ENCODE measurements around the gene OPA3. TPM values are rescaled to one million over a fixed set of nuclear protein-coding genes. Genes with fewer than 3 reads are reported as not detected.
A peak's percentile ranks its signal among the peaks of the same experiment; 100 is the strongest.

The OPA3 gene
- total RNA-seq, 1 experiment from 2014 or later, result 20.5 TPM

DNA sequence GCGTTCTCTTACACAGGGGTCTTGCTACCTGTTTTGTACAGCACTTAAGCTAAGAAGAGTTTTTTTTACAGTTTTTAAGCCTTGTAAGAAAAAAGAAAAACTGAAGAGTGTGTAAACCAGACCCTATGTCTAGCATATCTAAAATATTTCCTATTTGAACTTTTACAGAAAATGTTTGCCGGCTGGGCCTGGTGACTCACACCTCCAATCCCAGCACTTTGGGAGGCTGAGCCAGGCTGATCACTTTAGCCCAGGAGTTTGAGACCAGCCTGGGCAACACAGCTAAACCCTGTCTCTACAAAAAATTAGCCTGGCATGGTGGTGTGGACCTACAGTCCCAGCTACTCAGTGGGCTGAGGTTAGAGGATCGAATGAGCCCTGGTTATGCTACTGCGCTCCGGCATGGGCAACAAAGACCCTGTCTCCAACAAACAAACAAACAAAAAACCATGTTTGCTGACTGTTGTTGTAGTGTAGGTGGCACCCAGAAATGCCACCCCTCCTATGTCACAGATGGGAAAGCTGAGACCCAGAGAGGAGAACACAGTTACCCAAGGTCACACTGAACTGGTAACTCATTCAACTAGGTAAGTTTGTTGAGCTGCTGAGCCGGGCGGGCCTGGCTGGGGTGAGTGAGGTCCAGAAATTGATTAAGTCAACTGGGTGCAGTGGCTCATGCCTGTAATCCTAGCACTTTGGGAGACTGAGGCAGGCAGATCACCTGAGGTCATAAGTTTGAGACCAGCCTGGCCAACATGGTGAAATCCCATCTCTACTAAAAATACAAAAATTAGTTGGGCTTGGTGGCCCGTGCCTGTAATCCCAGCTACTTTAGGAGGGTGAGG is 79.2 kb downstream of the OPA3 start:
- DNase-seq (ENCODE audit: low spot score), result peak; percentile 32

DNA sequence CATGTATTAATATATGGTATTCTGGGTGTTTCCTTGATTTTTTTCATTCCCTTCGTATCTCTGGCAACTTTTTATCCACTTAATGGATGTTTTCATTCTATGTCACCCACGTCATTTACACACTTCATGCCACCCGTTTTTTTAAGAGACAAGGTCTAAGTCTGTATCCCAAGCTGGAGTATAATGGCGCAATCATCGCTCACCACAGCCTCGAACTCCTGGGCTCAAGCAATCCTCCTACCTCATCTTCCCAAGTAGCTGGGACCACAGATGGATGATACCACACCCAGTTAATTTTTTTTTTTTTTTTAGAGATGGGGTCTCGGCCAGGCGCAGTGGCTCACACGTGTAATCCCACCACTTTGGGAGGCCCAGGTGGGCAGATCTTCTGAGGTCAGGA is 80.7 kb downstream of the OPA3 start:
- DNase-seq (ENCODE audit: low spot score), result no peak

DNA sequence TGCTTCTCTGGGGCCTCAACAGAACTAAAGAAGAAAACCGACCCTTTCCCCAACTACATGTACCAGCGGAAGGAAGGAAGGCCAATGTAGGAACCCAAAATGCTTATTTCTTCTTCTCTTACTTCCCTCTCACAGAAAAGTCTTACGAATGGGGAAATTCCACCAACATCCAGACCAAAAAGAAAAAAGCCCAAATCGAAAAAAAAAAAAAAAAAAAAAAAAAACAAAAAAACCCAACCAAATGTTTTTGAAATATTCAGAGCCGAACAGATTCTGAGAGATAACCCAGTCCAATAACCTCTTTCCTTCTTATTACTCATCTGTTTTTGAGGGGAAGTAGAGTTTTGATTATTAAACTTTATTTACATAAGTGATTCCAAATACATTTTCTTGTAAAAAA is 82.5 kb downstream of the OPA3 start:
- no peak for DNase-seq (ENCODE audit: low spot score)

DNA sequence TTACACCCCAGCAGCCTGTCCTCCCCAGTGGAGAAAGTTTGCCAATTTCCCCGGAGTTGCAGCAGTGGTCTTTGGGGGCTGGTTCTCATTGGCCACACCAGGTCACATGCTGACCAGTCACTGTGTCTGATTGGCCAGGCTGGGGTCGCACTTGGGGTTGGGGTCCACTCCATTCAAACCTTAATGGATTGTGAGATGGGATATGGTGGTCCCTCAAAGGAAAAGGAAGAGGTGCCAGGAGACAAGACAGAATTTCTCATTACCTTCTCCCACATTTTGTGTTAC is 82.9 kb downstream of the OPA3 start:
- DNase-seq (ENCODE audit: low spot score), result no peak

DNA sequence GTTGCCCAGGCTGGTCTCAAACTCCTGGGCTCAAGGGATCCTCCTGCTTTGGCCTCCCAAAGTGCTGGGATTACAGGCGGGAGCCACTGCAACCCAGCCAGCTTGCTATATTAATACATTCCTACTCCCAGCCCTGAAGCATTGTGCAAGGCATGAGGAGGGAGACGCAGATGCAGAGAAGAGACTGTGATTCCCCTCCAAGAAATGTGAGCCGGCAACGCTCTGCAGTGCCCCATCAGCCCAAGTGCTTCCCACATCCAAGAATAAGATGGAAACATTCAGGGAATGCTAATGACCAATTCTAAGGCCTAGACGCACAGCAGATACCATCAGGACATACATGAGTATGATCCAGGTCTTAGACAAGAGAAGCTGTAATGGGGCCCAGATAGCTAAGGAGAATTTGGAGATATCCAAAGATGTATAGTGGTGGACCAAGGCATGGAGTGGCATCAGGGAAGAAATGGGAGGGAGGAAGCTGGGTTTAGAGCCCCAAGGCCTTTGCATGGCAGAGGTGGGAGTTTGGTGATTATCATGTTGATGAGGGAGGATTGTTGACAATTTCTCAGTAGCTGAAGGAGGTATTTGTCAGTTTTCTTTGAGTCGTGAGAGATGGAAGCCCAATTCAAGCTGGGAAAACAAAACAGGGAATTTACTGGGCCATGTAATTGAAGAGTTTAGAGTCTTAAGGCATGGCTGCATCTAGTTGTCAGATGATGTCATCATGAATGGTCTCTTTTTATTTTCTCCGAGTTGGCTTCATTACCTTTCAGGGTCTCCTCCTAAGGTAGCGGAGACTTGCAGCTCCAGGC is 83.5 kb downstream of the OPA3 start:
- no peak for DNase-seq (ENCODE audit: low spot score)

DNA sequence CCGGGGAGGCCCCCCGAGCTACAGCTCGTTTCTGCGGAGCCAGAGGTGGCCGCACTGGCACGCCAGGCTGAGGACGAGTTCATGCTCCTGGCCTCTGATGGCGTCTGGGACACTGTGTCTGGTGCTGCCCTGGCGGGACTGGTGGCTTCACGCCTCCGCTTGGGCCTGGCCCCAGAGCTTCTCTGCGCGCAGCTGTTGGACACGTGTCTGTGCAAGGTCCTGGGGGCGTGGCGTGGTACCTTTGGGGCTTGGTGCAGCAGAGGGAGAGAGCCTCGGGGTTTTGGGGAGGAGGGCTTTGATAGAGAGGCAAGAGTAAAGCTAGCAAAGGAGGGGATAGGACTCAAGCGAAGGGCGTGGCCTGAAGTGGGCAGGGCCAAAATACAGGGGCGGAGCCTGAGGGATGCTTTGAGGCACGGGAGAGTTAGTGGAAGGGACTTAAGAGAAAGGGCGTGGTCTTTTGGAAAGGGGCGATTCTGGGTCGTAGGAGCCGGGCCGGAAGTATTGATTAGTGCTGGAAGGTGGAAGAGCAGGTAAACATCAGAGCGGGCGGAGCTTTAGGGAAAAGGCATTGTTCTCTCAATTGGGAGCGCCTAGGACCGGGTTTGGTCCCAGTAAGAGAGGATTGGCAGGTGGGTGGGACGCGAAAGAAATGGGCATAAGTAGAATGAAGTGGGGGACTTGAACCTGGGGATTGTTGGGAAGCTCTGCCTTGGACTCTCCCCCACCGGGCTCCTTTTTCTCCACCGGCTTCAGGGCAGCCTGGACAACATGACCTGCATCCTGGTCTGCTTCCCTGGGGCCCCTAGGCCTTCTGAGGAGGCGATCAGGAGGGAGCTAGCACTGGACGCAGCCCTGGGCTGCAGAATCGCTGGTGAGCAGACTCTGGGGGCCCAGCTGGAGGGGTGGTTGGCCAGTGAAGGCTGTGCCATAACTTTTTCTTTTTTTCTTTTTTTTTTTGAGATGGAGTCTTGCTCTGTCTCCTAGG is 85.1 kb downstream of the OPA3 start:
- DNase-seq (ENCODE audit: low spot score), result peak; percentile 79

DNA sequence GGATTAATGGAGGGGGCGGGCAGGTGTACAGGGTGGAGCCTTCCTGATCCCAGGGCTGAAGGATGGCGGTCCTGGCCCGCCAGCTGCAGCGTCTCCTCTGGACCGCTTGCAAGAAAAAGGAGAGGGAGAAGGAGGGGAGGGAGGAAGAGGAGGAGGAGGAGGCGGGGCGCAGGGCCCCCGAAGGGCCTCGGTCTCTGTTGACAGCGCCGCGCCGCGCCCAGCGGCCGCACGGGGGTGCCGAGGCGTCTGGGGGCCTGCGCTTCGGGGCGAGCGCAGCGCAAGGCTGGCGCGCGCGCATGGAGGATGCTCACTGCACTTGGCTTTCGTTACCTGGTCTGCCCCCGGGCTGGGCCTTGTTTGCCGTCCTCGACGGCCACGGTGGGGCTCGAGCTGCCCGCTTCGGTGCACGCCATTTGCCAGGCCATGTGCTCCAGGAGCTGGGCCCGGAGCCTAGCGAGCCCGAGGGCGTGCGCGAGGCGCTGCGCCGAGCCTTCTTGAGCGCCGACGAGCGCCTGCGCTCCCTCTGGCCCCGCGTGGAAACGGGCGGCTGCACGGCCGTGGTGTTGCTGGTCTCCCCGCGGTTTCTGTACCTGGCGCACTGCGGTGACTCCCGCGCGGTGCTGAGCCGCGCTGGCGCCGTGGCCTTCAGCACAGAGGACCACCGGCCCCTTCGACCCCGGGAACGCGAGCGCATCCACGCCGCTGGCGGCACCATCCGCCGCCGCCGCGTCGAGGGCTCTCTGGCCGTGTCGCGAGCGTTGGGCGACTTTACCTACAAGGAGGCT is 86.0 kb downstream of the OPA3 start, which contains the start of gene PPM1N:
Gene PPM1N (plus strand): TSS at position 33 of the 785 bp plus-strand sequence. CDS start 30 bp downstream, at position 63.
- DNase-seq (ENCODE audit: low spot score), result no peak

DNA sequence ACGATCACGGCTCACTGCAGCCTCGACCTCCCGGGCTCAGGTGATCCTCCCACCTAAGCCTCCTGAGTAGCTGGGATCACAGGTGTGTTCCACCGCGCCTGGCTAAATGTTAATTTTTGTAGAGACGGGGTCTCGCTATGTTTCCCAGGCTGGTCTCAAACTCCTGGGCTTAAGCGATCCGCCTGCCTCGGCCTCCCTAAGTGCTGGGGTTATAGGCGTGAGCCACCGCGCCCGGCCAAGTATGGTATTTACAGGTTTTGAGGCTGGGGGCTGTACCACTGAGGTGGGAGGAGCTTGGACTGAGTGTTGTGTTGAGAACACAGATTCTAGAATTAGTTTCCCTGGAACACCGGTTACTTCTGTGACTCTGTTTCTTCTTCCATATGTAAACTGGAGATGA is 86.8 kb downstream of the OPA3 start:
- no peak for DNase-seq (ENCODE audit: low spot score)

DNA sequence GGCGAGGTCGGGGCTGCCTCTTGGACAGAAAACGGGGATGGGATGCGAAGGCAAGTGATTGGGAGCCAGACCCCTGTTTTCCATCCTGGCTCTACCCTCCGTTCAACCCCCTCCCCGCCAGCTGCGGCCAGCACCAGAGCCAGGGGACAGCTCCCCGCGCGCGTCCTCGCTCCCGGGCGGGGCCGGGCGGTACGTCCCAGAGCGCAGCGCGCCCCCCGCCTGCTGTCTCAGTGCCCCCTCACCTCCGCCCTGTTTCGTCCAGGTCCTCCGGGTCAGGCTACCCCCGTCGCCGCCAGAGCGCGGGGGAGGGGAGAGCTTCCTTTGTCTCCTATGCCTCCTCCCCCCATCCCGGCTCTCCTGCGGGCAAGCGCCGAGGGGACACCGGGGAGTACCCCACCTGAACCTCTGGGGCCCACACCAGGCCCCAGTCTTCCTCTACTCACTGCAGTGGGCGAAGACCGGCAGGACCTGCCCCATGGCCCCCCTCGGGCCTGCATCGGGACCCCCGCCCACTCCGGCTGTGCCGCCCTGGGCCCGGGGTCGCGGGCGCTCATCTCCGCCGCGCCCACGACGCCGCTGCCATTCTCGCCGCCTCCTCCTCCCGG is 88.2 kb downstream of the OPA3 start:
- no peak for DNase-seq (ENCODE audit: low spot score)

DNA sequence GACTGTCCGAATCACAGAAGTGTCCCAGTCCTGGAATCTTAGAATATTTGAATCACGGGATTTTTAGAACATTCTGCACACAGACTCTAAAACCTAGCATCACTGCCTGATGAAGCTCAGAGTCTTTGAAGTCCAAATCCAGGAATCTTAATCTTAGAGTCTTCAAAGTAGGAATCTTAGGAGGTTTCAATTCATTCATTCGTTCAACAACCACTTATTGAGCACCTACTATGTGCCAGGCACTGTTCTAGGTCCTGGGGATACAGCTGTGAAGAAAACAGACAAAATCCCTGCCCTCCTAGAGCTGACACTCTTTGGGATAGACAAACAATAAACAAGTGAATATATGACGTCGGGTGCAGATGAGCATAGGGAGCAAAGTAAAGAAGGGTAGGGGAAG is 89.4 kb downstream of the OPA3 start:
- DNase-seq (ENCODE audit: low spot score), result no peak

DNA sequence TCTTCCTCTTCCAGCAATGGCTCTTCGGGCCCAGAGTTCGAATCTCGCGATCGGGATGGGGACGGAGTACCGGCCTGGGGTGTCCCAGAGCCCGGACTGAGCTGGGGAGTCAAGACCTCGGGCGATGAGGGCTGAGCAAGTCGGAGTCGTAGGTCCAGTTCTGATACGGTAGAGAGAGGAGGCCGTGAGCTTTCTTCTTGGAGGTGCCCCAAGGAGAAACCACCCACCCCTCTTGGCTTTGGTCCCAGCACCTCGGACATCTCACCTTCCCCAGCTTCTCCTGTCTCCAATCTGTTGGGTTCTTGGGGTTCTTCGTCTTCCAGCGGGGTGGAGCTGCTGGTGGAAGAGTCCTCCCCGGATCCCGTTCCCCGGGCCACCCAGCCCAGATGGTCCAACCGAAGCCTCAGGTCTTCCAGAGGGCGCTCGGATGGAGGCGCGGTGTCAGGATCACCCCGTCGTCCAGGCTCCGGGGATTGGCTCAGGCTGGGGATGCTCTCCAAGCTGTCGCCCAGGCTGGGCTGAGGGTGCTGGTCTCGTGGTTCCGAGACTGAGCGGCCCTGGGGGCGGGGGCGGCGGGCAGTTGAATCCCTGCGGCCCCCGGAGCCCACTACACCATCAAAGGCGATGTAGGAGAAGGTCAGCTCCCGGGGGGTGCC is 90.2 kb downstream of the OPA3 start:
- no peak for DNase-seq (ENCODE audit: low spot score)

DNA sequence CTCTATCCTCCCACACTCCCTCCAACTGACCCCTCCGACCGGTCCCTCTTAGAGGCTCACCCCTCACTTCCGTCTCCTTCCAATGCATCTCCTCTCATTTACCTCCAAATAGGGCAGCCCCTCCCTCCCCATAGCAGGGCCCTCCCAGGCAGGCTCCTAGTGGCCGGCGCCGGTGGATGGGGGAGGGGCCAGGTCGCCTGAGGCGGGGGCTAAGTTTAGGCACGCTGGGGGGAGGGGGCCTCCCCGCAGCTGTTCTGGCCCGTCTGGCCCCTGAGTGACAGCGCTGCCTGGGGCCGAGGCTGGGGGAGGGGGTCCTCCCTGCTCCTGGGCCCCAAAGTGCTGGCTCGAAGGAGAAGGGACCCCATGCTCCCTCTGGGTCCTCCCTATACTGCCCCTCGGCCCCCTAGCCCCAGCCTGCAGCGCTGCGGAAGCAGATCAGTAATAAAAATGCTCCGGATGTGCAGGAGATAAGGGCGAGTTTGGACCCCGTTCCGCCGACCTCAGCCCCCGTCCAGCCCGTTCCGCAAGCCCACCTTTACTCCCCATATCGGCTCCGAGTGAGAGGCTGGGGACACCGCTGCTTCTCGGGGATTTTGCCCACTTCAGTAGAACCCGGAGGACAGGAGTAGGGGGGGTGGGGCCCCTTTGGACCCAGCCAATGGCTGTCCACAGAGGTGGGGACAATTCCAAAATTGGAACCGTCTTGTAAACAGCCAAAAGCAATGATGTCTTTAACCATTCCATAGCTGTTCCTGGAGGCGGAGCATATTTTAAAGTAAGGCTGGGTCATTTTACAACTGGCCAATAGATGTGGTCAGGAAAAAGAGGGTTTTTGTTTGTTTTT is 91.8 kb downstream of the OPA3 start:
- DNase-seq (ENCODE audit: low spot score), result no peak

DNA sequence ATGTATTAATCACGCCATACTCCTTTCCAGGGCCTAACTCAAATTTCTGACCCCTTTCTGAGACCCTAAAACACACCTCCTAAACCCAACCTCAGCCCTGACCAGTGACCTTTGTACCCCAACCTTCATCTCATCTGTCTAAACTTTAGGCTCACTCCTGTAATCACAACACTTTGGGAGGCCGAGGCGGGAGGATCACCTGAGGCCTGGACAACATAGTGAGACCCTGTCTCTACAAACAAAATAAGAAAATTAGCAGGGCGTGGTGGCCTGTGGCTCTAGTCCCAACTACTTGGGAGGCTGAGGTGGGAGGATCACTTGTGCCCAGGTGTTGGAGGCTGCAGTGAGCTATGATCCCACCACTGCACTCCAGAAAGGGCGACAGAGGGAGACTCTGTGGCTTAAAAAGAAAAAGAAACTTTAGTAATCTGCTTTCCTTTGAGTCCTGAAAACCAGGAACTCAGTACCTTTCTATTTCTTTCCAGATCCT is 92.4 kb downstream of the OPA3 start:
- no peak for DNase-seq (ENCODE audit: low spot score)

DNA sequence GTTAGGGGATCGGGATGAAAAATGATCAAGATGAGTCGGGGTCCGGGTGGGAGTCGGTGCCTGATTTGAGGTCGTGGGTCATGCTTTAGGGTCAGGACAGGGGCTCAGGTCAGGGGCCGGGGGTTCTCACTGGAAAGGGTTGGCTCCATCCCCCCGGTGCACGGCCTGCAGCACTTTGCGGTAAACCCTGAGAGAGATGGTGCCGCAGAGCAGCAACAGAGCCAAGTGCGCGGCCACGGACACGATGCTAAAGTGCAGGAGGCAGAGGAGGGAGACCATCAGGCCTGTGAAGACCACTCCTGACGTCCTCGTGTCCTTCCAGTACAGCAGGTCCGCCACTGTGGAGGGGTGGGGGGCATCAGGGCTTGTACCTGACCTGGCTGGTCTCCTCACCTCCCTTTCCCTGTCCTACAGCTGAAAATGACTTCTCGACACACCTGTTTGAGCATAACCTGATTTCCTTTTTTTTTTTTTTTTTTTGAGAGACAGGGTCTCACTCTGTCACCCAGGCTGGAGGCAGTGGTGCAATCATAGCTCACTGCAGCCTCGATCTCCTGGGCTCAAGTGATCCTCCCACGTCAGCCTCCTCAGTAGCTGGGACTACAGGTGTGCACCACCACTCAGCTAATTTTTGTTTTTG is 95.3 kb downstream of the OPA3 start:
- DNase-seq (ENCODE audit: low spot score), result no peak

DNA sequence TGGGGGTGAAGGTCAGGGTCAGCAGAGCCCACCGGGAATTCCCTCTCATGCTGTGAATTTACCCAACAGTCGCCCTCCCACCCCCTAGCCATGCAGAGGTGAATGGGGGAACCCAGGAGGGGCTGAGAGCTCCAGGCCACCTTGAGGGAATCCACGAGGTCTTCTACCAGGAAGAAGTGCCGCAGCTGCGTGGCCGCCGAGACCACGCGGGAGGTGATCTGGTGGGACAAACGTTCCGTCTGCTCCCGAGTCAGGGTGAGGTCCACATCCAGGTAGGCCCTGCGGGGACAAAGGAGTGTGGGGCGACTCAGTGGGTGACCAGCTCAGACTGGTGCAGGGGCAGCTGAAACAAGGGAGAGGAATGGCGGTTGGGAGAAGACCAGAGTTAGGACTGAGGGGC is 95.9 kb downstream of the OPA3 start:
- no peak for DNase-seq (ENCODE audit: low spot score)

DNA sequence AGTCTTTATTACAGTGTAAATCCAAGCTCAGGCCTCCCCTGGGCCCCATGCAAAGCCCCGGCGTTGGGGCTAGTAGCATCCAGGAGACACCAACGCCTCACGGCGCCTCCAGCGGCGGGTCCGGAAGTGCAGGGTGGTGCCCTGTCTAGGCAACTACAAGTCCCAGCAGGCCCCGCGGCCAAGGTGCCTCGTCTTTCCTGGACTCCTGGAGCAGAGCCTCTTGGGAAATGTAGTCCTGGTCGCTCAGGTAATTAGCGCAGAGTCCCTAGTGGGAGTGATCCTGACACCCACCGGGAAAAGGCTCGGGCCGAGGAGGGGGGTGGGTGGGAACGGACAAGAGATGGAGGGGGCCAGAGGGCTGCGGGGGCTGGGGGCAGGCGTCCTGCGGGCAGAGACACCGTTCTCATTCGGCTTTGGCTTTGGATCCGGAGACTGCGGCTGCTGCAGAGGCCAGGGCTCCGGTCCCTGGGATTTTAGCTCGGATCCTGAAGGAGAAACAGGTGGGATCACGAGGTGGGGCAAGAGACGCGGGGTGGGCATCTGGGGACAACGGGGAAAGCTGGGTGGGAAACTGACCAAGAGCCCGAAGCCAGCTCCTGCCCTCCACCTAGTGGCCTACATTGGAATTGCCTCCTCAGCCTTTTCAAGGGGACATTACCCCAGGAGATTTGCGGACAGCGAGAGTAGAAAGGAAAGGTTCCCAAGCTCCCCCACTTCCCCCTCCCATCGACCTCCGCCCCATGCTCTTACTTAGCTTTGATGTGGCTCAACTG is 99.1 kb downstream of the OPA3 start:
- peak; percentile 100 for DNase-seq (ENCODE audit: low spot score)

DNA sequence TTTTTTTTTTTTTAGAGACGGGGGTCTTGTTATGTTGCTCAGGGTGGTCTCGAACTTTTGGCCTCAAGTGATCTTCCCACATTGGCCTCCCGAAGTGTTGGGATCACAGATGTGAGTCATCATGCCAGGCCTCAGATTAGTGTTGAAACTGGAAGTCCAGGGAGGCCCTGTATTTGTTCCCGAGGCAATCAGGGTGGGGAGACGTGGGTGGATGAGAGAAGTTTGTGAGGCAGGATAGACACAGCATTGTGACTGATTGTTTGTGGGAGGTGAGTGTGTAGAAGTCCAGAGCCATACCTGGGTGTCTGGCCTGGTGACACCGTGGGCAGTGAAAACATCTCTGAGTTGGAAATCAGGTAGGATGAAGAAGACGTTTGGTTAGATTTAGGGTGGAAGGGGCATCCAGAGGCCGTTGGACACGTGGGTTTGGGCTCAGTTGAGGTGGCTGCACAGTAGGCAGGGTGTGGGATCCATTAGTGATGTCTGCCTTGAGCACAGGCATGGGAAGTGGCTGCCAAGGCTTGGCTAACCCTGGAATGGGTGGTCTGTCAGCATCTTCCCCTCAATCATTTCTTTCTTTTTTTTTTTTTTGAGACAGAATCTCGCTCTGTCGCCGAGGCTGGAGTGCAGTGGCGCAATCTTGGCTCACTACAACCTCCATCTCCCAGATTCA is 100.2 kb downstream of the OPA3 start:
- peak; percentile 28 for DNase-seq (ENCODE audit: low spot score)

Measured in HT-29 (cell line).